ENCODE measurements around the gene SRD5A2.

Gene SRD5A2

GRCh38 chr2:31555967-31556706, 24.6 kb downstream of the SRD5A2 start:
- Mint-ChIP-seq H3K4me3 (no peak overlapping the region), H3K4me1 (no peaks in the 10 kb centered on the region), H3K36me3 (no peaks in the 10 kb centered on the region), H3K27ac (no peak overlapping the region), H3K9me3 (peaks cover 13% of the 10 kb centered on the region)
- no peak for DNase-seq (ENCODE audit: low spot score in 2 of 2)
- no peak for ATAC-seq

GRCh38 chr2:31553362-31553761, 27.4 kb downstream of the SRD5A2 start:
- ATAC-seq (no peak), DNase-seq (ENCODE audit: low spot score in 2 of 2) (no peak)
- Mint-ChIP-seq H3K4me3 (no peak overlapping the region), H3K4me1 (no peaks in the 10 kb centered on the region), H3K36me3 (no peaks in the 10 kb centered on the region), H3K9me3 (peaks cover 10% of the 10 kb centered on the region), H3K27ac (no peak overlapping the region)

DNA sequence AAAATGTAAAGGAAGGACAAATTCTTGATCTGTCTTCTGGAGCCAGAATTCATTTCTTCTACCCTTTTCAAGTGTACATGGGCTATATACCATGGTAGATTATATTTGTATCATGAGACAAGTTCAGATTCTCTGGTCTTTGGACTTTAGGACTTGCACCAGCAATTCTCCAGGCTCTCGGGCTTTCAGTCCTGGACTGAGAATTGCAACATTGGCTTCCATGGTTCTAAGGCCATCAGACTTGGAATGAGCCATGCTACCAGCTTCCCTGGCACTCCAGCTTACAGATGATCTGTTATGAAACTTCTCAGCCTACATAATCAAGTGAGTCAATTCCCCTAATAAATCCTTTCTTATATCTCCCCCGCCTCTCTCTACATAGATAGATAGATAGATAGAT, 33.3 kb downstream of the SRD5A2 start:
- Mint-ChIP-seq H3K27ac (no peak overlapping the region), H3K9me3 (peaks cover 15% of the 10 kb centered on the region), H3K4me1 (no peaks in the 10 kb centered on the region), H3K4me3 (no peak overlapping the region), H3K36me3 (no peaks in the 10 kb centered on the region)
- DNase-seq (ENCODE audit: low spot score in 2 of 2), result no peak
- ATAC-seq, result no peak

GRCh38 chr2:31541853-31542252, 38.9 kb downstream of the SRD5A2 start:
- ATAC-seq (no peak), DNase-seq (ENCODE audit: low spot score in 2 of 2) (no peak)
- Mint-ChIP-seq H3K9me3 (peaks cover 17% of the 10 kb centered on the region), H3K4me3 (no peak overlapping the region), H3K4me1 (no peaks in the 10 kb centered on the region), H3K27ac (no peak overlapping the region), H3K36me3 (no peaks in the 10 kb centered on the region)

- H3K27ac Mint-ChIP-seq, result no peak overlapping the region
- H3K36me3 Mint-ChIP-seq, result no peaks in the 10 kb centered on the region
- H3K4me1 Mint-ChIP-seq, result no peaks in the 10 kb centered on the region
- H3K9me3 Mint-ChIP-seq, result peaks cover 17% of the 10 kb centered on the region
- no peak for DNase-seq (ENCODE audit: low spot score in 2 of 2)
- ATAC-seq, result no peak
- no peak overlapping the region for H3K4me3 Mint-ChIP-seq
Observed at GRCh38 chr2:31539505-31539904, 41.2 kb downstream of the SRD5A2 start.

- no peaks in the 10 kb centered on the region for H3K4me1 Mint-ChIP-seq
- H3K4me3 Mint-ChIP-seq, result no peak overlapping the region
- no peak overlapping the region for H3K27ac Mint-ChIP-seq
- no peaks in the 10 kb centered on the region for H3K9me3 Mint-ChIP-seq
- no peak for DNase-seq (ENCODE audit: low spot score in 2 of 2)
- no peak for ATAC-seq
- H3K36me3 Mint-ChIP-seq, result no peaks in the 10 kb centered on the region
Observed at GRCh38 chr2:31535768-31536167, 45.0 kb downstream of the SRD5A2 start.

- Mint-ChIP-seq H3K9me3 (no peaks in the 10 kb centered on the region), H3K4me1 (no peaks in the 10 kb centered on the region), H3K36me3 (no peaks in the 10 kb centered on the region), H3K27ac (no peak overlapping the region), H3K4me3 (no peak overlapping the region)
- ATAC-seq (no peak), DNase-seq (ENCODE audit: low spot score in 2 of 2) (no peak)
Observed at GRCh38 chr2:31534636-31535035, 46.1 kb downstream of the SRD5A2 start.

GRCh38 chr2:31533036-31533435, 47.7 kb downstream of the SRD5A2 start:
- H3K27ac Mint-ChIP-seq, result no peak overlapping the region
- H3K36me3 Mint-ChIP-seq, result no peaks in the 10 kb centered on the region

DNA sequence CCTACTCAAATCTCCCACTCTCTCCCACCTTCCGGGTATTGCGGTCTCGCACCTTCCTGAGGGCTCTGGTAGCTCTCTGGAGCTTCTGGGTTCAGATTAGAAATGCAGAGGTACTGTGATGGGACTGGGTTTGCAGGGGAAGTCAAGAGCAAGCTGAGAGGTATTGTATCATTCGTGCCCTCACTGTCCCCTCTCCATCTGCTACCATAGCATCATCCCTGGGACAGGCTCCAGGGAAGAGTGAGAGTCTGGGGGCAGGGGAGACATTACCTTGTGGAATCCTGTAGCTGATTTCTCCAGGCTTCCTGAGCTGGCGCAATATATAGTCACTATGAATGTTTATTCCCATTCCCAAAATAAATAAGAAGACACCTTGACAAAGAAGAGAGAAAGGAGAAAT, 49.6 kb downstream of the SRD5A2 start:
- H3K4me1 Mint-ChIP-seq, result no peaks in the 10 kb centered on the region

More at GRCh38 chr2:31533036-31533435, 47.7 kb downstream of the SRD5A2 start:
- ATAC-seq (no peak), DNase-seq (ENCODE audit: low spot score in 2 of 2) (no peak)
- Mint-ChIP-seq H3K4me1 (no peaks in the 10 kb centered on the region), H3K4me3 (no peak overlapping the region), H3K9me3 (no peaks in the 10 kb centered on the region)

GRCh38 chr2:31529256-31529655, 51.5 kb downstream of the SRD5A2 start:
- Mint-ChIP-seq H3K4me1 (no peaks in the 10 kb centered on the region), H3K36me3 (no peaks in the 10 kb centered on the region), H3K27ac (no peak overlapping the region), H3K4me3 (no peak overlapping the region), H3K9me3 (no peaks in the 10 kb centered on the region)
- no peak for ATAC-seq
- DNase-seq (ENCODE audit: low spot score in 2 of 2), result no peak

More for the DNA sequence above, 49.6 kb downstream of the SRD5A2 start:
- ATAC-seq, result no peak
- DNase-seq (ENCODE audit: low spot score in 2 of 2), result no peak
- Mint-ChIP-seq H3K4me3 (no peak overlapping the region), H3K9me3 (no peaks in the 10 kb centered on the region), H3K27ac (no peak overlapping the region), H3K36me3 (no peaks in the 10 kb centered on the region)

- DNase-seq (ENCODE audit: low spot score in 2 of 2) (no peak), ATAC-seq (no peak)
- H3K36me3 Mint-ChIP-seq, result no peaks in the 10 kb centered on the region
- no peak overlapping the region for H3K4me3 Mint-ChIP-seq
- H3K27ac Mint-ChIP-seq, result no peak overlapping the region
- no peaks in the 10 kb centered on the region for H3K4me1 Mint-ChIP-seq
- no peaks in the 10 kb centered on the region for H3K9me3 Mint-ChIP-seq
Observed at GRCh38 chr2:31528823-31529222, 51.9 kb downstream of the SRD5A2 start.

DNA sequence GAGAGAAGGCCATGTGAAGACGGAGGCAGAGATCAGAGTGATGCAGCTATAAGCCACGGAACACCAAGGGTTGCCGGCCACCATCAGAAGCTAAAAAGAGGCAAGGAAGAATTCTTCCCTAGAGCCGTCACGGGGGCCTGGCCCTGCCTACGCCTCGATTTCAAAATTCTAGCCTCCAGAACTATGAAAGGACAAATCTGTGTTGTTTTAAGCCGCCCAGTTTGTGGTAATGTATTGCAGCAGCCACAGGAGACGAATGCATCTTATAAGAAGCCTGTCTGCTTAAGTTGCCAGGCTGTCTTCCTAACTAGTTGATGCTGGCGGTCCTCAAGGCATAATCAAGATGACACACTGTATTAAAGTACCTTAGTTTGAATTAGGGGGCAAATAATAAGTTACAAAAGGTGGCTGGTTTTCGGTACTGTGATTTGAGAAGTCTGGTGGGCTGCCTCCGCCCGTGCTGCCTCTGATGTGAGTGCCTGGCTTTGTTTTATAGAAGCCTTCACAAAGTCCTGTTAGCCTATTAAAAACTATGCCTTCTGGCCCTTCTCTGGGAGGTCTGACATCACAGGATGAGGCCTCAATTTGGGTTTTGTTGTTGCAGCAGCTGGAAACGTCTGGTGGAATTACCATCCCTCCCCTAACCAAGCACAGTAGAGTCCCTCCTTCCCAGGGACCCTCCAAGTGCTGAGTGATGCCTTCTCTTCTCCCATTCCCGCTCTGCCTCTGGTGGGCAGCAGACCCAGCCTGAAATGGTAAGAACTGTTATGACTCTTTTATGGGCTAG, 53.6 kb downstream of the SRD5A2 start:
- no peak overlapping the region for H3K27ac Mint-ChIP-seq
- ATAC-seq (no peak), DNase-seq (ENCODE audit: low spot score in 2 of 2) (no peak)
- no peaks in the 10 kb centered on the region for H3K36me3 Mint-ChIP-seq
- H3K9me3 Mint-ChIP-seq, result no peaks in the 10 kb centered on the region
- no peaks in the 10 kb centered on the region for H3K4me1 Mint-ChIP-seq
- no peak overlapping the region for H3K4me3 Mint-ChIP-seq

- H3K27ac Mint-ChIP-seq, result no peak overlapping the region
- ATAC-seq (no peak), DNase-seq (ENCODE audit: low spot score in 2 of 2) (no peak)
- H3K36me3 Mint-ChIP-seq, result no peaks in the 10 kb centered on the region
- no peaks in the 10 kb centered on the region for H3K4me1 Mint-ChIP-seq
- no peak overlapping the region for H3K4me3 Mint-ChIP-seq
- no peaks in the 10 kb centered on the region for H3K9me3 Mint-ChIP-seq
Observed at GRCh38 chr2:31525876-31526275, 54.9 kb downstream of the SRD5A2 start.

GRCh38 chr2:31524592-31524991, 56.1 kb downstream of the SRD5A2 start:
- Mint-ChIP-seq H3K4me1 (no peaks in the 10 kb centered on the region), H3K4me3 (no peak overlapping the region), H3K27ac (no peak overlapping the region), H3K9me3 (no peaks in the 10 kb centered on the region), H3K36me3 (no peaks in the 10 kb centered on the region)
- DNase-seq (ENCODE audit: low spot score in 2 of 2) (no peak), ATAC-seq (no peak)

- H3K27ac Mint-ChIP-seq, result no peak overlapping the region
Observed at GRCh38 chr2:31523871-31524492, 56.8 kb downstream of the SRD5A2 start.

GRCh38 chr2:31522786-31523185, 58.0 kb downstream of the SRD5A2 start:
- ATAC-seq (no peak), DNase-seq (ENCODE audit: low spot score in 2 of 2) (no peak)
- H3K27ac Mint-ChIP-seq, result no peak overlapping the region
- H3K4me1 Mint-ChIP-seq, result no peaks in the 10 kb centered on the region
- H3K4me3 Mint-ChIP-seq, result no peak overlapping the region
- no peaks in the 10 kb centered on the region for H3K9me3 Mint-ChIP-seq
- no peaks in the 10 kb centered on the region for H3K36me3 Mint-ChIP-seq

More at GRCh38 chr2:31523871-31524492, 56.8 kb downstream of the SRD5A2 start:
- no peaks in the 10 kb centered on the region for H3K36me3 Mint-ChIP-seq
- ATAC-seq (peak; percentile 51), DNase-seq (ENCODE audit: low spot score in 2 of 2) (peak; percentile 35 to 70)
- H3K4me3 Mint-ChIP-seq, result no peak overlapping the region
- H3K4me1 Mint-ChIP-seq, result no peaks in the 10 kb centered on the region
- no peaks in the 10 kb centered on the region for H3K9me3 Mint-ChIP-seq
